EH (cell line): ENCODE results near the gene ZNF808.
"Not testable (repeated sequence)": the region's sequence is repeated elsewhere in the genome, so short reads cannot be mapped to it uniquely, and the experiment has no call there.

Experiments used
- DNase-seq: peaks from one replicate; pipeline ENCODE4 v3.0.0-alpha.2; 2015; ENCODE audit warnings: low read depth

The ZNF808 gene

GRCh38 chr19:52527134-52527955, at the start of gene ZNF808:
Gene ZNF808 (plus strand): TSS chr19:52527668. CDS start chr19:52543285, 15,617 bp downstream.
- DNase-seq: peak; percentile 89

DNA sequence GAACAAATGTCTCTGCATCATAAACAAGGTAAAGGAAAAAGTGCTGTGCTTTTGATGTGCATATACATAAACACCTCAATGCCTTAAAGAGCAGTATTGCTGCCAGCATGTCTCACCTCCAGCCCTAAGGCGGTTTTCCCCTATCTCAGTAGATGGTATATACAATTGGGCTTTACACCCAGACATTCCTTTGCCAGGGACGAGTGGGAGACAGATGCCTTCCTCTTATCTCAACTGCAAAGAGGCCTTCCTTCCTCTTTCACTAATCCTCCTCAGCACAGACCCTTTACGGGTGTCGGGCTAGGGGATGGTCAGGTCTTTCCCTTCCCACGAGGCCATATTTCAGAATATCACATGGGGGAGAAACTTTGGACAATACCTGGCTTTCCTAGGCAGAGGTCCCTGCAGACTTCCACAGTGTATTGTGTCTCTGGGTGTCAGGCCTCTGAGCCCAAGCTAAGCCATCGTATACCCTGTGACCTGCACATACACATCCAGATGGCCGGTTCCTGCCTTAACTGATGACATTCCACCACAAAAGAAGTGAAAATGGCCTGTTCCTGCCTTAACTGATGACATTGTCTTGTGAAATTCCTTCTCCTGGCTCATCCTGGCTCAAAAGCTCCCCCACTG, 43.2 kb upstream of the ZNF808 start:
- DNase-seq: not testable (repeated sequence)

GRCh38 chr19:52485064-52485463, 42.4 kb upstream of the ZNF808 start:
- DNase-seq: not testable (repeated sequence)

DNA sequence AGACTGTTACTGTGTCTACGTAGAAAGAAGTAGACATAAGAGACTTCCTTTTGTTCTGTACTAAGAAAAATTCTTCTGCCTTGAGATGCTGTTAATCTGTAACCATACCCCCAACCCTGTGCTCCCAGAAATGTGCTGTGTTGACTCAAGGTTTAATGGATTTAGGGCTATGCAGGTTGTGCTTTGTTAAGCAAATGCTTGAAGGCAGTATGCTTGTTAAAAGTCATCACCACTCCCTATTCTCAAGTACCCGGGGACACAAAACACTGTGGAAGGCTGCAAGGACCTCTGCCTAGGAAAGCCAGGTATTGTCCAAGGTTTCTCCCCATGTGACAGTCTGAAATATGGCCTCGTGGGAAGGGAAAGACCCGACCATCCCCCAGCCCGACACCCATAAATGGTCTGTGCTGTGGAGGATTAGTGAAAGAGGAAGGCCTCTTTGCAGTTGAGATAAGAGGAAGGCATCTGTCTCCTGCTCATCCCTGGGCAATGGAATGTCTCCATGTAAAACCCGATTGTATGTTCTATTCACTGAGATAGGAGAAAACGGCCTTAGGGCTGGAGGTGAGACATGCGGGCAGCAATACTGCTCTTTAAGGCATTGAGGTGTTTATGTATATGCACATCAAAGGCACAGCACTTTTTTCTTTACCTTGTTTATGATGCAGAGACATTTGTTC, 41.8 kb upstream of the ZNF808 start:
- not testable (repeated sequence) for DNase-seq

GRCh38 chr19:52492201-52492993, 35.1 kb upstream of the ZNF808 start:
- peak; percentile 0 for DNase-seq

DNA sequence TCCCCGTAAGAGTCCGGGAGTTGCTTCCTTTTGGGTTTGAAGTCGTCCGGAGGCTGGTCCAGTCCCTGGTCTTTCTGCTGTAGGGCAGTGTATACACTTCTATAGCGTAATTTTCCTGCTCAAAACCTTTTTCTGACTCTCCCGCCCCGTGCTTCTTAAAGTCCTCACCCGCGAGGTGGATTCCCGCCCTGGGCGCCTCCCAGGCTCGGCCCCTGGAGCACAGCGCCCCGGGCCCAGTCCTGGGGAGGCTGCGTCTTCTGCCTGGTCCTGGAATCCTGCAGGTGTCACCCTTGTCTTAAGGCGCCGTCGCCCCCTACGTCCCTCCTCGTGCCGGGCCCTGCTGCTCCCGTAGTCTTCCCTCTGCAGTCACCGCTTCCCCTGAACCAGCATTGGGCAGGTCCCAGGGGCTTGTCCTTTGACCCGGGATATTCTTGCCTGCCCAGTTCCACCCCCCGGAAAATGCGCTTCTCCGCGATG, 34.4 kb upstream of the ZNF808 start:
- DNase-seq: no peak

DNA sequence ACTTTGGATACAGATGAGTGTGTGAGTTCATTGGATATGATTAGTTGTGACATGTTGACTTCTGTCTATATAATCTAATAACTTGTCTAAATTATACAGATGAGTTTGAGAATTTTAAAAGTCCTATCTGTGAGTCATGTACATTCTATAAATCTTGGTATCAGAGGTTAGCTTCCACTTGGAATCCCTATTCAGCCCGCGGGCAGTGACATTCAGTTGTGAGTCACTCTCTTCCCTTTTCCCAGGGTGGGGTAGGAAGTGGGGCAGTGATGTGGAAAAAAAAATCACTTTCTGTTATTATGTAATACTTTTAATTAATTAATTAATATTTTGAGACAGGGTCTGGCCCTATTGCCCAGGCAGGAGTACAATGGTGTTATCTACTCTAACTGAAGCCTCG, 33.0 kb upstream of the ZNF808 start:
- DNase-seq: peak; percentile 4

- no peak for DNase-seq
Measured at GRCh38 chr19:52498571-52498970, 28.9 kb upstream of the ZNF808 start.

DNA sequence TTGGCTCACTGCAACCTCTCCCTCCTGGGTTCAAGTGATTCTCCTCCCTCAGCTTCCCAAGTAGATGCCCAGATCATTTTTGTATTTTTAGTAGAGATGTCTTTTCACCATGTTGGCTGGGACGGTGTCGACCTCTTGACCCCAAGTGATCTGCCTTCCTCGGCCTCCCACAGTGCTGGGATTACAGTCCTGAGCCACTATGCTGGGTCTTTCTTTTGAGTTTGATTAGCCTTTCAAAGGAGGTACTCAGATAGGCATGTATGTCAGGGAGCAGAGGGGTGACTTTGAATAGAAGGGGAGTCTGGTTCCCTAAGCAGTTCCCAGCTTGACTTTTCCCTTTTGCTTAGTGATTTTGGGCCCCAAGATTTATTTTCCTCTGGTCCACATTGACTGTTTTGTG, 27.0 kb upstream of the ZNF808 start:
- not testable (repeated sequence) for DNase-seq

DNA sequence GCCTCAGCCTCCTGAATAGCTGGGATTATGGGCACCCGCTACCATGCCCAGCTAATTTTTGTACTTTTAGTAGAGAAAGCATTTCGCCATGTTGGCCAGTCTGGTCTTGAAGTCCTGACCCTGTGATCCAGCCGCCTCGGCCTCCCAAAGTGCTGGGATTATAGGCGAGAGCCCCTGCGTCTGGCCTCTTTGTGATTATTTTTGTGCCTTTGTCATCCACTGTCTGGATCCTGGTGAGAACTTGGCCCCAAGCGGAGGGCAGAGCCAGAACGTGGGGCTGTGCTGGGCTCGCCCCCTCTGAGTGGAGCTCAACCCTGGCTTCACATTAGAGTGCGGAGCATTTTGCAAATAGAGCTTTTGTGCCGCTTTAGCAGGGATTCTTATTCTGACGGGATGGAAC, 26.5 kb upstream of the ZNF808 start:
- DNase-seq: not testable (repeated sequence)

DNA sequence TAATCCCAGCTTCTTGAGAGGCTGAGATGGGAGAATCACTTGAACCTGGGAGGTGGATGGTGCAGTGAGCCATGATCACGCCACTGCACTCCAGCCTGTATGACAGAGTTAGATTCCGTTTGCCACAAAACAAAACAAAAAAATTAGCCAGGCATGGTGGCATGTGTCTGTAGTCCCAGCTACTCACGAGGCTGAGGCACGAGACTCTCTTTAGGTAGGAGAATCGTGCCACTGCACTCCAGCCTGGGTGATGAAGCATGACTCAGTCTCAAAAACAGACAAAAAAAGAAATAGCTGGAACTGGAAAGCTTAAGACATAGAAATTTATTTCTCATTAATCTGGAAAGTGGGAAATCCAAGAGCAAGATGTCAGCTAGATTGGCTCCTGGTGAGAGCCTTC, 20.2 kb upstream of the ZNF808 start:
- no peak for DNase-seq

DNA sequence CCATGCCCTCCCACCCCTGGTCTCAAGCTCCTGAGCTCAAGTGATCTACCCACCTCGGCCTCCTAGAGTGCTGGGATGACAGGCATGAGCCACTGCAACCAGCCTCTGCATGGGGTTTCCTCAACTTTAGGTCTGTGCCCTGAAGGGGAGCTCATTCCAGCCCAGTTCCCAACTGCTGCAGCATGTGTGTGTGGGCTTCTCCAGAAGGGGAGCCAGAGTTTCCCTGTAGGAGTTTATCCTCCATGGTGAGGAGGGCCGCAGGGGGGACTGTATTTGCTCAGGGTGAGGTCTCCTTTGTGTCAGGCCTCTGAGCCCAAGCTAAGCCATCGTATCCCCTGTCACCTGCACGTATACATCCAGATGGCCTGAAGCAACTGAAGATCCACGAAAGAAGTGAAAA, 11.3 kb upstream of the ZNF808 start:
- no peak for DNase-seq

GRCh38 chr19:52518646-52519045, 8.8 kb upstream of the ZNF808 start:
- no peak for DNase-seq

DNA sequence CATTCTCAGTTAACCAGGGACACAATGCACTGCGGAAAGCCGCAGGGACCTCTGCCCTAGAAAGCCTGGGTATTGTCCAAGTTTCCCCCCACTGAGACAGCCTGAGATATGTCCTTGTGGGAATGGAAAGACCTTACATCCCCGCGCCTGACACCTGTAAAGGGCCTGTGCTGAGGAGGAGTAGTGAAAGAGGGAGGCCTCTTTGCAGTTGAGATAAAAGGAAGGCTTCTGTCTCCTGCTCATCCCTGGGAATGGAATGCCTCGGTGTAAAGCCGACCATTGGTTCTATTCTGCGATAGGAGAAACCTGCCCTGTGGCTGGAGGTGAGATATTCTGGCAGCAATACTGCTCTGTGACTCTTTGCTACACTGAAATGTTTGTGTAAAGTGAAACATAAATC, 8.3 kb upstream of the ZNF808 start:
- not testable (repeated sequence) for DNase-seq

GRCh38 chr19:52520013-52520412, 7.5 kb upstream of the ZNF808 start:
- no peak for DNase-seq

- no peak for DNase-seq
Measured at GRCh38 chr19:52522551-52522950, 4.9 kb upstream of the ZNF808 start.

DNA sequence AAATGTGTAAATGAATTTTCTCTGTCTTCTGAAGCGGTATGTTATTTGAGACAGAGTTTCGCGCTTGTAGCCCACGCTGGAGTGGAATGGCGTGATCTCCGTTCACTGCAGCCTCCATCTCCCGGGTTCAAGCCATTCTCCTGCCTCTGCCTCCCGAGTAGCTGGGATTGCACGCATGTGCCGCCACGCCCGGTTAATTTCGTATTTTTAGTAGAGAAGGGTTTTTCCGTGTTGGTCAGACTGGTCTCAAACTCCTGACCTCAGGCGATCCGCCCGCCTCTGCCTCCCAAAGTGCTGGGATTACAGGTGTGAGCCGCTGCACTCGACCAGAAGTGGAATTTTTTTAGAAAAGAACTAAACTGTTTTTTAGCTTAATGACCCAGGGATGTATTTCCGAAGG, 3.4 kb upstream of the ZNF808 start:
- no peak for DNase-seq

DNA sequence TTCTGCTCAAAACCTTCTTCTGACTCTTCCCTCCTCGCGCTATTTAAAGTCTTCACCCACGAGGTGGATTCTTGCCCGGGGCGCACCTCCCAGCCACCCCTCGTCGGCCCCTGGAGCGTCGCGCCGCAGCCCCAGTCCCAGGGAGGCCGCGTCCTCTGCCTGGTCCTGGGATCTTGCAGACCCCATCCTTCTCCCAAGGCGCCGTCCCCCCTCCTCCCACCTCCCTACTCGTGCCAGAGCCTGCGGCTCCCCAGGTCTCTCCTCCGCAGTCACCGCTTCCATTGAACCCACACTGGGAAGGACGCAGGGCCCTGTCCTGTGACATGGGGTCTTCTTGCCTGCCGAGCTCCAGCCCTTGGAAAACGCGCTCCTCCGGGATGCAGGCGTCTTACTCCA, 486 bp downstream of the ZNF808 start:
- peak; percentile 6 for DNase-seq

- DNase-seq: no peak
Measured at GRCh38 chr19:52532480-52532879, 5.0 kb downstream of the ZNF808 start.

- no peak for DNase-seq
Measured at GRCh38 chr19:52533901-52534300, 6.4 kb downstream of the ZNF808 start.

DNA sequence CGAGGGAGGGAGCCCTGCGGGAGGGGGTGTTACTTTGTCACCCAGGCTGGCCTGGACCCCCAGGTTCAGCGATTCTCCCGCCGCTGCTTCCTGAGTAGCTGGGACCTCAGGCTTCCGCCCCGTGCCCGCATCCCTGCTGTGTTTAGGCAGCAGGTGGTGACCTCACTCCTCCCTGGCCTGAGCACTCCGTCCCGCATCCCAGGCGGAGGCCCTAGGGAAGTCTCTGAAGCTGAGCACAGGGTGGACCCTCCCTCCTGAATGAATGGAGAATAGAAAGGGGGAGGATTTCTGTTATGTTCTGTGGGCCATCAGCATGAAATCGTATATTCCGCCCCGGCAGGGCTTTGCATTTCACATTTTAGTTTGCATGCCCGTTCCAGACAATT, 7.9 kb downstream of the ZNF808 start:
- not testable (repeated sequence) for DNase-seq
